Measurements from ENCODE around the gene HTD2. TPM values are rescaled to one million over a fixed set of nuclear protein-coding genes. Genes with fewer than 3 reads are reported as not detected.

The HTD2 gene
- total RNA-seq, 1 experiment from 2014 or later = 7.9 TPM

DNA sequence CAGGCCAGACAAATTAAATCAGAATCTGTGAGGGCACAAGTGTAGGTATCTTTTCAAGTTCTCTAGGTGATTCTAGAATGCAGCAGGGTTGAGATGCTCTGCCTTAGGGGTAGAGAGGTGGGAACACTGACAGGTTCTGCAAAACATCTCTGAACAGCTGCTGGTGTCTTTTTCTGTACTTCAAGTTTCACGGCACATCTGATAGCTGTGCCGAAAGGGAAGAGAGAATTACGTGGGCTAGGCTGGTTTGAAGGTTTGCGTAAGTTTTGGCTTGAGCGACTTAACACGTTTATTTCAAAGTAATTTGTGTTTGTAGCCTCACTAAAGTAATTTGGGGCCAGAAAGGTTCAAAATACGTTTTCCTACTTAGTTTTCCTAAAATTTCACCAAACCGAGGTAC lies 48.9 kb downstream of the HTD2 start:
- intact Hi-C loops (cut with micrococcal nuclease; ENCODE audit: unreplicated experiment) (no loop called here), in situ Hi-C loops (cut with HindIII; ENCODE audit: low pct_unique_long_range_greater_than_20kb, low sequenced_read_pairs) (no loop called here)
- ATAC-seq (no peak), DNase-seq (ENCODE audit: low read depth, low spot score) (no peak)
- BruUV-seq (replicated peaks) = no TSS peak
- no peak overlapping the region for H3K4me3 ChIP-seq (ENCODE audit: low read depth in 2 of 2, low read length in 2 of 2)
- H3K27ac ChIP-seq (ENCODE audit: low read length) = no peak overlapping the region
- no peaks in the 10 kb centered on the region for H3K27me3 ChIP-seq (ENCODE audit: control insufficient read depth, insufficient read depth, low read length)
- H3K9me3 ChIP-seq (ENCODE audit: control insufficient read depth, insufficient read depth, low read depth, low read length) = no peaks in the 10 kb centered on the region
- TF ChIP-seq, protein P1, sequence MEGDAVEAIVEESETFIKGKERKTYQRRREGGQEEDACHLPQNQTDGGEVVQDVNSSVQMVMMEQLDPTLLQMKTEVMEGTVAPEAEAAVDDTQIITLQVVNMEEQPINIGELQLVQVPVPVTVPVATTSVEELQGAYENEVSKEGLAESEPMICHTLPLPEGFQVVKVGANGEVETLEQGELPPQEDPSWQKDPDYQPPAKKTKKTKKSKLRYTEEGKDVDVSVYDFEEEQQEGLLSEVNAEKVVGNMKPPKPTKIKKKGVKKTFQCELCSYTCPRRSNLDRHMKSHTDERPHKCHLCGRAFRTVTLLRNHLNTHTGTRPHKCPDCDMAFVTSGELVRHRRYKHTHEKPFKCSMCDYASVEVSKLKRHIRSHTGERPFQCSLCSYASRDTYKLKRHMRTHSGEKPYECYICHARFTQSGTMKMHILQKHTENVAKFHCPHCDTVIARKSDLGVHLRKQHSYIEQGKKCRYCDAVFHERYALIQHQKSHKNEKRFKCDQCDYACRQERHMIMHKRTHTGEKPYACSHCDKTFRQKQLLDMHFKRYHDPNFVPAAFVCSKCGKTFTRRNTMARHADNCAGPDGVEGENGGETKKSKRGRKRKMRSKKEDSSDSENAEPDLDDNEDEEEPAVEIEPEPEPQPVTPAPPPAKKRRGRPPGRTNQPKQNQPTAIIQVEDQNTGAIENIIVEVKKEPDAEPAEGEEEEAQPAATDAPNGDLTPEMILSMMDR (IDR thresholded peaks at IDR 0.05) = no peak
- TF ChIP-seq POLR2AphosphoS5 (IDR thresholded peaks at IDR 0.05; ENCODE audit: low read depth, low read length) (no peak), SIN3A (IDR thresholded peaks at IDR 0.05; ENCODE audit: borderline replicate concordance, insufficient read depth, low read depth, low read length) (no peak), TCF7L2 (IDR thresholded peaks at IDR 0.05; ENCODE audit: low read depth, low read length) (no peak)
- TF ChIP-seq, protein P2, sequence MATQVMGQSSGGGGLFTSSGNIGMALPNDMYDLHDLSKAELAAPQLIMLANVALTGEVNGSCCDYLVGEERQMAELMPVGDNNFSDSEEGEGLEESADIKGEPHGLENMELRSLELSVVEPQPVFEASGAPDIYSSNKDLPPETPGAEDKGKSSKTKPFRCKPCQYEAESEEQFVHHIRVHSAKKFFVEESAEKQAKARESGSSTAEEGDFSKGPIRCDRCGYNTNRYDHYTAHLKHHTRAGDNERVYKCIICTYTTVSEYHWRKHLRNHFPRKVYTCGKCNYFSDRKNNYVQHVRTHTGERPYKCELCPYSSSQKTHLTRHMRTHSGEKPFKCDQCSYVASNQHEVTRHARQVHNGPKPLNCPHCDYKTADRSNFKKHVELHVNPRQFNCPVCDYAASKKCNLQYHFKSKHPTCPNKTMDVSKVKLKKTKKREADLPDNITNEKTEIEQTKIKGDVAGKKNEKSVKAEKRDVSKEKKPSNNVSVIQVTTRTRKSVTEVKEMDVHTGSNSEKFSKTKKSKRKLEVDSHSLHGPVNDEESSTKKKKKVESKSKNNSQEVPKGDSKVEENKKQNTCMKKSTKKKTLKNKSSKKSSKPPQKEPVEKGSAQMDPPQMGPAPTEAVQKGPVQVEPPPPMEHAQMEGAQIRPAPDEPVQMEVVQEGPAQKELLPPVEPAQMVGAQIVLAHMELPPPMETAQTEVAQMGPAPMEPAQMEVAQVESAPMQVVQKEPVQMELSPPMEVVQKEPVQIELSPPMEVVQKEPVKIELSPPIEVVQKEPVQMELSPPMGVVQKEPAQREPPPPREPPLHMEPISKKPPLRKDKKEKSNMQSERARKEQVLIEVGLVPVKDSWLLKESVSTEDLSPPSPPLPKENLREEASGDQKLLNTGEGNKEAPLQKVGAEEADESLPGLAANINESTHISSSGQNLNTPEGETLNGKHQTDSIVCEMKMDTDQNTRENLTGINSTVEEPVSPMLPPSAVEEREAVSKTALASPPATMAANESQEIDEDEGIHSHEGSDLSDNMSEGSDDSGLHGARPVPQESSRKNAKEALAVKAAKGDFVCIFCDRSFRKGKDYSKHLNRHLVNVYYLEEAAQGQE (IDR thresholded peaks at IDR 0.05; ENCODE audit: insufficient read depth in 1 of 2, low read depth in 2 of 2, low read length in 1 of 2) = no peak
- CTCF ChIA-PET = no interaction called here
- no peaks in the 10 kb centered on the region for H3K4me1 ChIP-seq (ENCODE audit: control insufficient read depth, insufficient read depth, low read length)
- POLR2A ChIA-PET = no interaction called here
- no peaks in the 10 kb centered on the region for H3K36me3 ChIP-seq (ENCODE audit: control insufficient read depth, insufficient read depth, low read length)

DNA sequence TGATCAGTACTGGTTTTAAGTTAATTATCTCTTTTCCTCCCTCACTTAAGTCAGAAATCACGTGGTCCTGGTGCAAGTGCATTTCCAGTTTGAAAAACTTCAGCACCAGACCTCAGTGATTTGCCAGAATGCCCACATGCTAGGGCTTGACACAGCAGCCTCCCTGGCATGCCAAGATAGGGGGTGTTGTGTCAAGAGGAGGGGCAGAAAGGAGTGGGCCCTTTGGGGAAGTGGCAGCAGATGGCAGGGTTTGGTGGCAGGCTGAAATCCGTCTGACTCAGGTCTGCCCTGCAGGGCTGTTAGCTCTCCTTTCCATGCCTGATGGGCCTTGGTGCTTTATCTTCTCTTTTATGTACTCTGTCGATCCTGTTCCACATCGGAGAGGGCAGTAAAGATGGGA lies 49.7 kb downstream of the HTD2 start:
- no peaks in the 10 kb centered on the region for H3K9me3 ChIP-seq (ENCODE audit: control insufficient read depth, insufficient read depth, low read depth, low read length)
- ChIA-PET POLR2A (no interaction called here), CTCF (no interaction called here)
- TF ChIP-seq, protein P2 (IDR thresholded peaks at IDR 0.05; ENCODE audit: insufficient read depth in 1 of 2, low read depth in 2 of 2, low read length in 1 of 2) = no peak
- TF ChIP-seq, protein P1 (IDR thresholded peaks at IDR 0.05) = no peak
- no peak for TF ChIP-seq SIN3A (IDR thresholded peaks at IDR 0.05; ENCODE audit: borderline replicate concordance, insufficient read depth, low read depth, low read length)
- peak overlapping the region; percentile 51; the same call in 1 of the 2 replicates for H3K27ac ChIP-seq (ENCODE audit: low read length)
- no peak for DNase-seq (ENCODE audit: low read depth, low spot score)
- intact Hi-C loops (cut with micrococcal nuclease; ENCODE audit: unreplicated experiment) (no loop called here), in situ Hi-C loops (cut with HindIII; ENCODE audit: low pct_unique_long_range_greater_than_20kb, low sequenced_read_pairs) (no loop called here)
- H3K4me1 ChIP-seq (ENCODE audit: control insufficient read depth, insufficient read depth, low read length) = no peaks in the 10 kb centered on the region
- ATAC-seq = 0 out of 2 replicates have a peak, but pooled peaks have one; percentile 57
- BruUV-seq (replicated peaks) = no TSS peak
- H3K27me3 ChIP-seq (ENCODE audit: control insufficient read depth, insufficient read depth, low read length) = no peaks in the 10 kb centered on the region
- no peaks in the 10 kb centered on the region for H3K36me3 ChIP-seq (ENCODE audit: control insufficient read depth, insufficient read depth, low read length)
- H3K4me3 ChIP-seq (ENCODE audit: low read depth in 2 of 2, low read length in 2 of 2) = no peak overlapping the region

All from Panc1 (cell line).